ENCODE results near the gene ITFG1. TPM values are rescaled to one million over a fixed set of nuclear protein-coding genes. Genes with fewer than 3 reads are reported as not detected.

The ITFG1 gene
- total RNA-seq, 2 experiments from 2014 or later: 21.9 to 24.4 TPM

Other genes with a start within 250 kb of the ITFG1 start
- 10 to 100 TPM; 34.9 to 36.8 TPM for gene PHKB, start 268 bp upstream of the ITFG1 start, total RNA-seq

All from activated CD8-positive, alpha-beta T cell treated with anti-CD3 and anti-CD28 coated beads, Interleukin-2, amount 10 ng/mL, durations not matched to agents 7 days and 5 days (primary cell).